ENCODE measurements around the gene AP3B1. TPM values are rescaled to one million over a fixed set of nuclear protein-coding genes. Genes with fewer than 3 reads are reported as not detected.

The AP3B1 gene
- total and polyA plus RNA-seq, 2 donors (not counting 1 experiment from before 2014, with no cell fraction given) = 26.8 to 58.9 TPM

DNA sequence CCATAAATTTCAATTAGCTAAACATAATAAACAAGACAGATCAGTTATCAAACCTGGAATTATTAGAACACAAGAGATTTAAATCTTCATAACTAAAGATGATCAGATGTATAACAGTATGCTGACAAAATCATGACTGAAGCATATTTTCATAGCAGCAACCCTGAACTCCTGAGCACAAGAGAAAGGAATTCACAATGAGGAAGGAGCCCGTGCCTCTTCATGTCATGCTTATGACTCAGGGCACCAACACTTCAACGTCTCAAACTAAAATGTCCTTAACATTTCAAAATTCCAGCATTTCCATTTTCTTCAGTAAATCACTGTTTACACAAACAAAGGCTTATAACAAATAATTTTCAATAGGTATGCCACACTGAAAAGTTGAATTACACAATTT, 6.7 kb downstream of the AP3B1 start:
- H3K9me3 ChIP-seq (ENCODE audit: control extremely low read depth in 1 of 3, control insufficient read depth in 2 of 3, insufficient read depth in 1 of 3, low read length in 2 of 3) = no peaks in the 10 kb centered on the region
- peaks cover 30% of the 10 kb centered on the region for H4K20me1 ChIP-seq (ENCODE audit: control insufficient read depth, insufficient read depth, low read length, poor library complexity, severe bottlenecking)
- H3K4me3 ChIP-seq (ENCODE audit: control extremely low read depth in 1 of 5, extremely low read depth in 1 of 5, insufficient read depth in 1 of 5, low read depth in 2 of 5, low read length in 4 of 5) = no peak overlapping the region
- DNase-seq (no peak), ATAC-seq (ENCODE audit: low read depth) (no peak)
- no peak overlapping the region for H2AFZ ChIP-seq (ENCODE audit: insufficient read depth, low read depth, low read length, poor library complexity, severe bottlenecking)
- H3K36me3 ChIP-seq (replicated peaks in 1 of 2; ENCODE audit: control extremely low read depth in 1 of 2, control insufficient read depth in 1 of 2, extremely low read depth in 1 of 2, insufficient read depth in 2 of 2, low read length in 1 of 2) = peaks cover 0 to 5% of the 10 kb centered on the region in 2 experiments
- no peak overlapping the region for H3K9ac ChIP-seq (ENCODE audit: low read length)
- ChIA-PET CTCF (interaction anchor here (1.3 kb wide), 1 partner anchor 8 kb away, joined by 3 read pairs; no protein-coding TSS in a partner anchor), POLR2A (no interaction called here)
- no peak for TF ChIP-seq EZH2 (IDR thresholded peaks at IDR 0.05; ENCODE audit: borderline replicate concordance, insufficient read depth, low read depth, low read length, poor library complexity, severe bottlenecking)
- TF ChIP-seq, protein P1, sequence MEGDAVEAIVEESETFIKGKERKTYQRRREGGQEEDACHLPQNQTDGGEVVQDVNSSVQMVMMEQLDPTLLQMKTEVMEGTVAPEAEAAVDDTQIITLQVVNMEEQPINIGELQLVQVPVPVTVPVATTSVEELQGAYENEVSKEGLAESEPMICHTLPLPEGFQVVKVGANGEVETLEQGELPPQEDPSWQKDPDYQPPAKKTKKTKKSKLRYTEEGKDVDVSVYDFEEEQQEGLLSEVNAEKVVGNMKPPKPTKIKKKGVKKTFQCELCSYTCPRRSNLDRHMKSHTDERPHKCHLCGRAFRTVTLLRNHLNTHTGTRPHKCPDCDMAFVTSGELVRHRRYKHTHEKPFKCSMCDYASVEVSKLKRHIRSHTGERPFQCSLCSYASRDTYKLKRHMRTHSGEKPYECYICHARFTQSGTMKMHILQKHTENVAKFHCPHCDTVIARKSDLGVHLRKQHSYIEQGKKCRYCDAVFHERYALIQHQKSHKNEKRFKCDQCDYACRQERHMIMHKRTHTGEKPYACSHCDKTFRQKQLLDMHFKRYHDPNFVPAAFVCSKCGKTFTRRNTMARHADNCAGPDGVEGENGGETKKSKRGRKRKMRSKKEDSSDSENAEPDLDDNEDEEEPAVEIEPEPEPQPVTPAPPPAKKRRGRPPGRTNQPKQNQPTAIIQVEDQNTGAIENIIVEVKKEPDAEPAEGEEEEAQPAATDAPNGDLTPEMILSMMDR (IDR thresholded peaks at IDR 0.05) = no peak
- 60% methylated on average over 1 of the region's 2 CpGs for WGBS (ENCODE audit: insufficient coverage)
- intact Hi-C loops (cut with micrococcal nuclease) = no loop called here
- no peaks in the 10 kb centered on the region for H3K4me1 ChIP-seq (ENCODE audit: control insufficient read depth in 2 of 2, insufficient read depth in 2 of 2, low read length in 2 of 2)
- peaks cover 90% of the 10 kb centered on the region for H3K79me2 ChIP-seq (ENCODE audit: control insufficient read depth, insufficient read depth, low read length)
- H3K4me3 Mint-ChIP-seq = no peak overlapping the region
- peaks cover 51% of the 10 kb centered on the region for H3K4me1 Mint-ChIP-seq
- no peaks in the 10 kb centered on the region for H3K27me3 Mint-ChIP-seq
- no peak overlapping the region for H3K27ac Mint-ChIP-seq
- H3K9me3 Mint-ChIP-seq (ENCODE audit: insufficient read depth) = no peaks in the 10 kb centered on the region
- H3K4me2 ChIP-seq (replicated peaks; ENCODE audit: low read depth, low read length, poor library complexity, severe bottlenecking) = no peak overlapping the region
- H3K27ac ChIP-seq (ENCODE audit: low read length in 2 of 2) = no peak overlapping the region
- H3K27me3 ChIP-seq (replicated peaks in 1 of 4; ENCODE audit: control extremely low read depth in 1 of 4, control insufficient read depth in 3 of 4, insufficient read depth in 4 of 4, low read length in 3 of 4) = no peaks in the 10 kb centered on the region

GRCh38 chr5:78287169-78287568, 7.3 kb downstream of the AP3B1 start:
- intact Hi-C loops (cut with micrococcal nuclease) = no loop called here
- Histone ChIP-seq H3K4me1 (ENCODE audit: control insufficient read depth in 2 of 2, insufficient read depth in 2 of 2, low read length in 2 of 2) (no peaks in the 10 kb centered on the region), H3K27me3 (replicated peaks in 1 of 4; ENCODE audit: control extremely low read depth in 1 of 4, control insufficient read depth in 3 of 4, insufficient read depth in 4 of 4, low read length in 3 of 4) (no peaks in the 10 kb centered on the region), H4K20me1 (ENCODE audit: control insufficient read depth, insufficient read depth, low read length, poor library complexity, severe bottlenecking) (peaks cover 32% of the 10 kb centered on the region), H3K4me2 (replicated peaks; ENCODE audit: low read depth, low read length, poor library complexity, severe bottlenecking) (no peak overlapping the region), H3K27ac (ENCODE audit: low read length in 2 of 2) (no peak overlapping the region), H3K79me2 (ENCODE audit: control insufficient read depth, insufficient read depth, low read length) (peaks cover 88% of the 10 kb centered on the region), H2AFZ (ENCODE audit: insufficient read depth, low read depth, low read length, poor library complexity, severe bottlenecking) (no peak overlapping the region), H3K9ac (ENCODE audit: low read length) (no peak overlapping the region), H3K9me3 (ENCODE audit: control extremely low read depth in 1 of 3, control insufficient read depth in 2 of 3, insufficient read depth in 1 of 3, low read length in 2 of 3) (no peaks in the 10 kb centered on the region), H3K36me3 (replicated peaks in 1 of 2; ENCODE audit: control extremely low read depth in 1 of 2, control insufficient read depth in 1 of 2, extremely low read depth in 1 of 2, insufficient read depth in 2 of 2, low read length in 1 of 2) (peaks cover 0 to 5% of the 10 kb centered on the region in 2 experiments), H3K4me3 (ENCODE audit: control extremely low read depth in 1 of 5, extremely low read depth in 1 of 5, insufficient read depth in 1 of 5, low read depth in 2 of 5, low read length in 4 of 5) (no peak overlapping the region)
- Mint-ChIP-seq H3K9me3 (ENCODE audit: insufficient read depth) (no peaks in the 10 kb centered on the region), H3K27me3 (no peaks in the 10 kb centered on the region), H3K27ac (no peak overlapping the region), H3K4me3 (no peak overlapping the region), H3K4me1 (peaks cover 47% of the 10 kb centered on the region)
- CTCF ChIA-PET = interaction anchor here (1.3 kb wide), 1 partner anchor 8 kb away, joined by 3 read pairs; no protein-coding TSS in a partner anchor
- POLR2A ChIA-PET = interaction anchor here (0.6 kb wide), 1 partner anchor 11 kb away, joined by 3 read pairs; no protein-coding TSS in a partner anchor
- TF ChIP-seq, protein P1 (IDR thresholded peaks at IDR 0.05) = no peak
- no peak for TF ChIP-seq EZH2 (IDR thresholded peaks at IDR 0.05; ENCODE audit: borderline replicate concordance, insufficient read depth, low read depth, low read length, poor library complexity, severe bottlenecking)
- DNase-seq (no peak), ATAC-seq (ENCODE audit: low read depth) (no peak)
